Calu3 (cell line): Measurements from ENCODE around the gene NAALADL2. TPM values are rescaled to one million over a fixed set of nuclear protein-coding genes. Genes with fewer than 3 reads are reported as not detected.

ENCODE experiments used
- BruUV-seq: library from RNA; stranded (reverse); fragments of 400-500 nt; replicated peaks from 2 replicates; lab custom pipeline; 2021; lab: Mats Ljungman, UMichigan
- CTCF ChIA-PET: fragments of 300-600 bp; sonication (Branson Sonifier 250); formaldehyde crosslinking; loops from one replicate; lab custom pipeline; 2022; ENCODE audit warnings: antibody characterized with exemption; lab: Charles Lee
- DNase-seq: peaks from one replicate; pipeline ENCODE4 v3.0.0; 2022
- H3K27ac Mint-ChIP-seq: one replicate; pipeline ENCODE4 v1.8.0; 2022; ENCODE audit warnings: mixed read lengths; ENCODE audit not compliant: unreplicated experiment
- H3K27me3 Mint-ChIP-seq: one replicate; pipeline ENCODE4 v1.8.0; 2022; ENCODE audit warnings: mixed read lengths; ENCODE audit not compliant: unreplicated experiment
- H3K36me3 Mint-ChIP-seq: one replicate; pipeline ENCODE4 v1.8.0; 2022; ENCODE audit warnings: mild to moderate bottlenecking, moderate library complexity, mixed read lengths; ENCODE audit not compliant: insufficient read depth, unreplicated experiment
- H3K4me1 Mint-ChIP-seq: one replicate; pipeline ENCODE4 v1.8.0; 2022; ENCODE audit warnings: mild to moderate bottlenecking, low read depth, mixed read lengths; ENCODE audit not compliant: unreplicated experiment
- H3K4me3 Mint-ChIP-seq: one replicate; pipeline ENCODE4 v1.8.0; 2022; ENCODE audit warnings: mild to moderate bottlenecking, low read depth, moderate library complexity, mixed read lengths; ENCODE audit not compliant: unreplicated experiment
- H3K9me3 Mint-ChIP-seq: one replicate; pipeline ENCODE4 v1.8.0; 2022; ENCODE audit warnings: low read depth, mixed read lengths; ENCODE audit not compliant: unreplicated experiment
- CTCF ChIP-seq: fragments of 200-600 bp; IDR thresholded peaks from one replicate; pipeline ENCODE4 v1.8.0; 2022; ENCODE audit warnings: antibody characterized with exemption; ENCODE audit not compliant: unreplicated experiment
- intact Hi-C: fragments of 100-400 bp; cut with micrococcal nuclease; formaldehyde crosslinking; loops from one replicate; pipeline ENCODE4 v1.10.0; 2022; ENCODE audit not compliant: unreplicated experiment
- total RNA-seq: library from RNA; stranded (reverse); gene quantifications from 2 replicates; pipeline ENCODE4 v1.2.3, GENCODE V29; 2022

The NAALADL2 gene
- total RNA-seq, 1 experiment from 2014 or later: 36.9 TPM

- Mint-ChIP-seq H3K27me3 (no peaks in the 10 kb centered on the region), H3K4me3 (no peak overlapping the region), H3K9me3 (no peaks in the 10 kb centered on the region), H3K27ac (no peak overlapping the region), H3K4me1 (no peaks in the 10 kb centered on the region), H3K36me3 (no peaks in the 10 kb centered on the region)
- intact Hi-C loops: no loop called here
- DNase-seq: no peak
- CTCF ChIA-PET: no interaction called here
- BruUV-seq: no TSS peak
- no peak for TF ChIP-seq CTCF
Observed at GRCh38 chr3:175679568-175679967, 820.4 kb downstream of the NAALADL2 start.

GRCh38 chr3:175692256-175692655 is 833.1 kb downstream of the NAALADL2 start:
- no peaks in the 10 kb centered on the region for H3K4me1 Mint-ChIP-seq
- CTCF ChIA-PET: interaction anchor here (1.5 kb wide), 1 partner anchor 12 kb away, joined by 4 read pairs; no protein-coding TSS in a partner anchor
- no peak overlapping the region for H3K4me3 Mint-ChIP-seq
- H3K27me3 Mint-ChIP-seq: no peaks in the 10 kb centered on the region
- H3K27ac Mint-ChIP-seq: no peak overlapping the region
- no peak for DNase-seq
- BruUV-seq: no TSS peak
- H3K9me3 Mint-ChIP-seq: no peaks in the 10 kb centered on the region
- no peak for TF ChIP-seq CTCF
- no peaks in the 10 kb centered on the region for H3K36me3 Mint-ChIP-seq
- intact Hi-C loops: no loop called here

- no peaks in the 10 kb centered on the region for H3K27me3 Mint-ChIP-seq
- H3K4me1 Mint-ChIP-seq: no peaks in the 10 kb centered on the region
- BruUV-seq: no TSS peak
- H3K36me3 Mint-ChIP-seq: no peaks in the 10 kb centered on the region
- no peaks in the 10 kb centered on the region for H3K9me3 Mint-ChIP-seq
- no peak overlapping the region for H3K27ac Mint-ChIP-seq
- CTCF ChIA-PET: interaction anchor here (0.5 kb wide), 1 partner anchor 604 kb away, joined by 3 read pairs; no protein-coding TSS in a partner anchor
- H3K4me3 Mint-ChIP-seq: no peak overlapping the region
- TF ChIP-seq CTCF: no peak
- no peak for DNase-seq
- intact Hi-C loops: no loop called here
Observed at GRCh38 chr3:175695251-175695650, 836.1 kb downstream of the NAALADL2 start.

- CTCF ChIA-PET: no interaction called here
- no TSS peak for BruUV-seq
- Mint-ChIP-seq H3K4me3 (no peak overlapping the region), H3K36me3 (peaks cover 5% of the 10 kb centered on the region), H3K9me3 (peaks cover 6% of the 10 kb centered on the region), H3K4me1 (peaks cover 25% of the 10 kb centered on the region), H3K27ac (no peak overlapping the region), H3K27me3 (no peaks in the 10 kb centered on the region)
- intact Hi-C loops: no loop called here
- no peak for DNase-seq
- no peak for TF ChIP-seq CTCF
Observed at GRCh38 chr3:175702956-175703355, 843.8 kb downstream of the NAALADL2 start.
